Measurements from ENCODE around the gene MTX1. TPM values are rescaled to one million over a fixed set of nuclear protein-coding genes. Genes with fewer than 3 reads are reported as not detected.

Gene MTX1
- total RNA-seq, 1 donor from 2014 or later: 79.3 TPM

DNA sequence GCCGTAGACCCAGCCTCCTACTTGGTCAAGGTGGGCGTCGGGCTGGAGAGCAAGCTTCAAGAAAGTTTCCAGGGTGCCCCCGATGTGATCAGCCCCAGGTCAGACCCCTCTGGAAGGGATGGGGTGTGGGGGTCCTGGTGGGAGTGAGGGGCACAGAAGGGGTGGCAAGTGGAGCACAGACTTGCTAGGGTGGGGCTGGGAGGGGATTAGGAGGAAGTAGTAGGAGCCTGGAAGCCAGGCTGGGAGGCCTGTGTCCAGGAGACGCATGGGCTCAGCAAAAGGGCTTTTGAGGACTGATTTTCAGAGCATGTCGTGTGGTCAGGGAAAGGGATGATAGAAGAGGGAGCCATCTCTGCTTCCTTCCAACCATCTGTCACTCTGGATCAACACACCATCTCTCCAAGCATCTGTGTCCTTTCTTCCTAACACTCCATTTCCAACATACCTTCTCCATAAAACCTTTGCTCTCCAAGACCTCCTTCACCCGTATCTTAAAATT, 26.4 kb upstream of the MTX1 start:
- no peak for DNase-seq (ENCODE audit: low read depth)
- Histone ChIP-seq H3K36me3 (ENCODE audit: control insufficient read depth, insufficient read depth, low read length) (peaks cover 10% of the 10 kb centered on the region), H3K27me3 (ENCODE audit: control insufficient read depth, insufficient read depth, low read length) (no peaks in the 10 kb centered on the region), H3K4me3 (ENCODE audit: low read depth, low read length) (no peak overlapping the region)
- TF ChIP-seq, protein P1, sequence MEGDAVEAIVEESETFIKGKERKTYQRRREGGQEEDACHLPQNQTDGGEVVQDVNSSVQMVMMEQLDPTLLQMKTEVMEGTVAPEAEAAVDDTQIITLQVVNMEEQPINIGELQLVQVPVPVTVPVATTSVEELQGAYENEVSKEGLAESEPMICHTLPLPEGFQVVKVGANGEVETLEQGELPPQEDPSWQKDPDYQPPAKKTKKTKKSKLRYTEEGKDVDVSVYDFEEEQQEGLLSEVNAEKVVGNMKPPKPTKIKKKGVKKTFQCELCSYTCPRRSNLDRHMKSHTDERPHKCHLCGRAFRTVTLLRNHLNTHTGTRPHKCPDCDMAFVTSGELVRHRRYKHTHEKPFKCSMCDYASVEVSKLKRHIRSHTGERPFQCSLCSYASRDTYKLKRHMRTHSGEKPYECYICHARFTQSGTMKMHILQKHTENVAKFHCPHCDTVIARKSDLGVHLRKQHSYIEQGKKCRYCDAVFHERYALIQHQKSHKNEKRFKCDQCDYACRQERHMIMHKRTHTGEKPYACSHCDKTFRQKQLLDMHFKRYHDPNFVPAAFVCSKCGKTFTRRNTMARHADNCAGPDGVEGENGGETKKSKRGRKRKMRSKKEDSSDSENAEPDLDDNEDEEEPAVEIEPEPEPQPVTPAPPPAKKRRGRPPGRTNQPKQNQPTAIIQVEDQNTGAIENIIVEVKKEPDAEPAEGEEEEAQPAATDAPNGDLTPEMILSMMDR (IDR thresholded peaks at IDR 0.05; ENCODE audit: insufficient read depth, low read length, poor library complexity, severe bottlenecking): no peak

GRCh38 chr1:155183775-155184221, 24.7 kb upstream of the MTX1 start:
- Histone ChIP-seq H3K36me3 (ENCODE audit: control insufficient read depth, insufficient read depth, low read length) (peaks cover 6% of the 10 kb centered on the region), H3K4me3 (ENCODE audit: low read depth, low read length) (no peak overlapping the region), H3K27me3 (ENCODE audit: control insufficient read depth, insufficient read depth, low read length) (no peaks in the 10 kb centered on the region)
- TF ChIP-seq, protein P1 (IDR thresholded peaks at IDR 0.05; ENCODE audit: insufficient read depth, low read length, poor library complexity, severe bottlenecking): no peak
- no peak for DNase-seq (ENCODE audit: low read depth)

- DNase-seq (ENCODE audit: low read depth): no peak
- H3K4me3 ChIP-seq (ENCODE audit: low read depth, low read length): no peak overlapping the region
- TF ChIP-seq, protein P1 (IDR thresholded peaks at IDR 0.05; ENCODE audit: insufficient read depth, low read length, poor library complexity, severe bottlenecking): no peak
- no peaks in the 10 kb centered on the region for H3K27me3 ChIP-seq (ENCODE audit: control insufficient read depth, insufficient read depth, low read length)
- peaks cover 6% of the 10 kb centered on the region for H3K36me3 ChIP-seq (ENCODE audit: control insufficient read depth, insufficient read depth, low read length)
Observed at GRCh38 chr1:155184351-155184811, 24.1 kb upstream of the MTX1 start.

- TF ChIP-seq, protein P1 (IDR thresholded peaks at IDR 0.05; ENCODE audit: insufficient read depth, low read length, poor library complexity, severe bottlenecking): no peak
- peaks cover 3% of the 10 kb centered on the region for H3K36me3 ChIP-seq (ENCODE audit: control insufficient read depth, insufficient read depth, low read length)
- H3K4me3 ChIP-seq (ENCODE audit: low read depth, low read length): no peak overlapping the region
- H3K27me3 ChIP-seq (ENCODE audit: control insufficient read depth, insufficient read depth, low read length): no peaks in the 10 kb centered on the region
- no peak for DNase-seq (ENCODE audit: low read depth)
Observed at GRCh38 chr1:155184835-155185782, 23.4 kb upstream of the MTX1 start.

DNA sequence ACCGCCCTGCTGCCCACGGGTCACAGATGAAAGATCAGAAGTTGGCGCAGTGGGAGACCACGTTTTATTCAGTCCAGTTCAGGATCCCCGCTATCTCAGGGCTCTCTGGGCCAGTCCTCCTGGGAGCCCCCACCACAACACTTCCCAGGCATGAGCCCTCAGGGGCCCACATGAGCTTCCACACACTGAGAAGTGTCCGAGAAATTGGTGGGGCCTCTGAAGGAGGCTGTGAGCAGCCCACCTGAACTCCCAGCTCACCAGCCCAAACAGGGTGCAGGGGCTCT, 22.8 kb upstream of the MTX1 start:
- Histone ChIP-seq H3K36me3 (ENCODE audit: control insufficient read depth, insufficient read depth, low read length) (peaks cover 3% of the 10 kb centered on the region), H3K4me3 (ENCODE audit: low read depth, low read length) (no peak overlapping the region), H3K27me3 (ENCODE audit: control insufficient read depth, insufficient read depth, low read length) (no peaks in the 10 kb centered on the region)
- TF ChIP-seq, protein P1 (IDR thresholded peaks at IDR 0.05; ENCODE audit: insufficient read depth, low read length, poor library complexity, severe bottlenecking): no peak
- DNase-seq (ENCODE audit: low read depth): no peak

Measured in kidney epithelial cell (primary cell).